Measurements from ENCODE around the gene WNT5B.
A peak's percentile ranks its signal among the peaks of the same experiment; 100 is the strongest.

Gene WNT5B

DNA sequence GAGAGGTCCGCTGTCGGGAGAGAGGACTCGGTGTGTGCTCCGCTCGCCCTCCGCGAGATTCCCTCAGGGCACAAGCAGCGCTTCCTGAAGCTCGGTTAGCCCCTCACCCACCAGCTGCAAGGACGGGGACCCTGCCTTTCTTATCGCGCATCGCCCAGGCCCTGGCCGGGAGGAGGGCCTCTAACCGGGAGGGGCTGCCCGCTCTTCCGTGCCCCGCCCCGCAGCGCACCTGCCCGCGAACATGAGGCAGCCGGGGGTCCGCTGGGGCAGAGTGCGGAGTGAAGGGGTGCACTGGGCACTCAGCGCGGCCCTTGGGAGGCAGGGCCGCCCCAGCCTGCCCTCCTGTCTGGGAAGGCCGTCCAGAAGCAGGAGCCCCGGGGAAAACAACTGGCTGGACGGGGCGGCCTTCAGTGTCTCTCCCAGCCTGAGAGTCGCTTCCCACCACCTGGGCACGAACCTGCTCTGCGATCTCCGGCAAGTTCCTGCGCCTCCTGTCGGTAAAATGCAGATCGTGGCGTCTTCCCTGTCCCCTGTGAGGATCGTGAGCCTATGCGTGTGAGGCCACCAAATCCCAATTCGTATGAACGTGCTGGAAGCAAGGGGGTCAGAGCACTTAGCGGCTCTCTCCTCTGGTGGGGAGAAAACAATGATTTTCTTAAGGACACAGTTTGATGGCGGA, 33.9 kb downstream of the WNT5B start:
- DNase-seq (ENCODE audit: low spot score), result no peak
- peaks cover 1% of the 10 kb centered on the region for H3K36me3 Mint-ChIP-seq (ENCODE audit: low read depth)

GRCh38 chr12:1663440-1664132, 34.6 kb downstream of the WNT5B start:
- H3K36me3 Mint-ChIP-seq (ENCODE audit: low read depth), result peaks cover 3% of the 10 kb centered on the region
- no peak for DNase-seq (ENCODE audit: low spot score)
- peak overlapping the region; percentile 59 for H3K27ac Mint-ChIP-seq
- H3K27me3 Mint-ChIP-seq (ENCODE audit: low read depth), result no peaks in the 10 kb centered on the region
- peaks cover 39% of the 10 kb centered on the region for H3K4me1 Mint-ChIP-seq (ENCODE audit: low read depth)
- H3K4me3 Mint-ChIP-seq, result peak overlapping the region; percentile 83
- no peaks in the 10 kb centered on the region for H3K9me3 Mint-ChIP-seq

More for the DNA sequence above, 33.9 kb downstream of the WNT5B start:
- Mint-ChIP-seq H3K4me3 (peak overlapping the region; percentile 83), H3K27me3 (ENCODE audit: low read depth) (no peaks in the 10 kb centered on the region), H3K9me3 (no peaks in the 10 kb centered on the region), H3K27ac (peak overlapping the region; percentile 78), H3K4me1 (ENCODE audit: low read depth) (peaks cover 36% of the 10 kb centered on the region)

DNA sequence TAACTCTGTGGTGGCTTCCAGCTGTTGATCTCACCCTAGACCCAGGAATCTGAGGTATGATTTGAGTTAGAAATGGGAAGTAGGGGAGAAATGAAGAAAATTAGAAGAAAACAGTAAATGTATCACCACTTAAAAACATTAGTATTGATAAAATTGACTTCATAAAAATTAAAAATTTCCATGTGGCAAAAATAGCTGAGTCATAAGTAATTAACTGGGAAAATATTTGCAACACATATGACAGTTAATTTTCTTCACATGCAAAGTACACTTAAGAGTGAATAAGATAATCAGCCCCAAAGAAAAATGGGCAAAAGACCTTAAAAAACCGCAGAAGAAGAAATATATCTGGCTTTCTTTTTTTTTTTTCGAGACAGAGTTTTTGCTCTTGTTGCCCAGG, 36.3 kb downstream of the WNT5B start:
- no peak for DNase-seq (ENCODE audit: low spot score)
- Mint-ChIP-seq H3K27me3 (ENCODE audit: low read depth) (no peaks in the 10 kb centered on the region), H3K4me3 (peak overlapping the region; percentile 47), H3K4me1 (ENCODE audit: low read depth) (peaks cover 46% of the 10 kb centered on the region), H3K9me3 (no peaks in the 10 kb centered on the region), H3K36me3 (ENCODE audit: low read depth) (peaks cover 3% of the 10 kb centered on the region), H3K27ac (peak overlapping the region; percentile 70)

DNA sequence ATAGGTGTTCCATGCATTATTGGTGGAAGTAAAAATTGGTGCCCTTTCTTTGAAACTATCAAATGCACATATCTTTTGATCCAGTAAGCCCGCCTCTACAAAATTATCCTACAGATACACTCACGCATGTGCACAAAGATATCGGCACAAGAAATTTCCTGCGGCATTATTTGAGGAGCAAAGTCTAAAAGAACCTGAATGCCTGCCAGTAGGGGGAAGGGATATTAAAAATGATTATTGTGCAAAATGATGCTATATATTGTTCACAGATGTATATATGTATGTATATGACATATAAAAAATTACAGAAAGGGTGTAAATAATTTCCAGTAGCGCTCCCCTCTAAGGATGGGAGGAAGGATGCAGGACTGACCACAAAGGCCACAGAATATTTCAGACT, 37.2 kb downstream of the WNT5B start:
- no peaks in the 10 kb centered on the region for H3K9me3 Mint-ChIP-seq
- peaks cover 3% of the 10 kb centered on the region for H3K36me3 Mint-ChIP-seq (ENCODE audit: low read depth)
- no peaks in the 10 kb centered on the region for H3K27me3 Mint-ChIP-seq (ENCODE audit: low read depth)
- no peak overlapping the region for H3K4me3 Mint-ChIP-seq
- no peak for DNase-seq (ENCODE audit: low spot score)
- H3K27ac Mint-ChIP-seq, result no peak overlapping the region
- H3K4me1 Mint-ChIP-seq (ENCODE audit: low read depth), result peaks cover 47% of the 10 kb centered on the region

DNA sequence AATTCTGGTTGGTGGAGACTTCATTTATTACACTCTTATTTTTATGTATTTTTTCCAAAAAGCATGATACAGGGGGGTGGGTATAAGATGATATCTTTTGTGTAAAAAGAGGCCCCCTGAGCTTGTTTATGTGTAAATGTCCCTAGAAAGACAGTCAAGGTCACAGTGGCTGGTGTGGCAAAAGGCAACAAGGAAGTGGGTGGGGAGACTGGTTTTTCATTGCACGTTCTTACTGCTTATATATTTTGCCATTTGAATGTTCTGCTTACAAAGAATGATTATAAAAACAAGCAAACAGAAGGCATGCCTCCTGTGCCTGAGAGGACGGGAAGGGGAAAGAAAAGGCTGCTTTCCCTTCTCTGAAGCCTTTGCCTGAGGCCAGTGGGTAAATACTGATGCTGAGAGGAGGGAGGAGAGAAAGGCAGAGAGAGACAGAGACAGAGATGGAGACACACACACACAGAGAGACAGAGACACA, 37.7 kb downstream of the WNT5B start:
- Mint-ChIP-seq H3K9me3 (no peaks in the 10 kb centered on the region), H3K27me3 (ENCODE audit: low read depth) (no peaks in the 10 kb centered on the region), H3K4me3 (peak overlapping the region; percentile 67), H3K27ac (peak overlapping the region; percentile 85), H3K4me1 (ENCODE audit: low read depth) (peaks cover 47% of the 10 kb centered on the region), H3K36me3 (ENCODE audit: low read depth) (peaks cover 3% of the 10 kb centered on the region)
- no peak for DNase-seq (ENCODE audit: low spot score)

DNA sequence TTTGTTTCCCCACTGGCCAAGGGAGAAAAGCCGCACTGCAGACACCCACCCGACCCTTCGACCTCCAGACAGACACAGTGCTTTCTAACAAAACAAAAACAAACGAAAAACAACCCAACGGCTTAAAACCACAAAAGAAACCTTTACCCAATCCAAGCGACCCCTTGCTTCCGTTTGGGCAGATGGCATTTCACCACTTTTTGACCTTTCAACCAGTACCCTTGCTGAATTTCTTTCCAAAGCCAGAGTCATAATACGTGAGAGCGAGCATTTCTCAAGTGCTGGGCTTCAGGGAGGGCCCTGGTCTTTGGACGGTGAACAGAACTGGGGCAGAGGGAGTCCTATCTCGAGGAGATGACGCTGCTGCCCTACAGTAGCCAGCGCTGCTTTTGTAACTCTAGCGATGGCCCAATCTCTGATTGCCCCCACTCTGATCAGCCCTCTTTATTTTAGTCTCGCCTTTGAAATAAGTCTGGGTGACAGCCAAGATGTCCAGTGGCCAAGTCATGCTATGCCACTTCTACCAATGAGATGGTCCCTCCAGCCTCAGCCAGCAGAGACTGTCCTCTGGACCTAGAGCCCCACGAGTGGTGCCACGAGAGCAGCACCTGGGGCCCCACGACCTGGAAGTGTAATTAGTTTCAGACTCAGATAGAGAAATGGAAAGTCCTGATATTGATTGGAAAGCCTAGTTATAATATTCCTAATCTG, 40.0 kb downstream of the WNT5B start:
- no peak for DNase-seq (ENCODE audit: low spot score)
- Mint-ChIP-seq H3K9me3 (no peaks in the 10 kb centered on the region), H3K27me3 (ENCODE audit: low read depth) (no peaks in the 10 kb centered on the region), H3K4me3 (peak overlapping the region; percentile 42), H3K36me3 (ENCODE audit: low read depth) (peaks cover 2% of the 10 kb centered on the region), H3K4me1 (ENCODE audit: low read depth) (peaks cover 40% of the 10 kb centered on the region), H3K27ac (peak overlapping the region; percentile 22)

DNA sequence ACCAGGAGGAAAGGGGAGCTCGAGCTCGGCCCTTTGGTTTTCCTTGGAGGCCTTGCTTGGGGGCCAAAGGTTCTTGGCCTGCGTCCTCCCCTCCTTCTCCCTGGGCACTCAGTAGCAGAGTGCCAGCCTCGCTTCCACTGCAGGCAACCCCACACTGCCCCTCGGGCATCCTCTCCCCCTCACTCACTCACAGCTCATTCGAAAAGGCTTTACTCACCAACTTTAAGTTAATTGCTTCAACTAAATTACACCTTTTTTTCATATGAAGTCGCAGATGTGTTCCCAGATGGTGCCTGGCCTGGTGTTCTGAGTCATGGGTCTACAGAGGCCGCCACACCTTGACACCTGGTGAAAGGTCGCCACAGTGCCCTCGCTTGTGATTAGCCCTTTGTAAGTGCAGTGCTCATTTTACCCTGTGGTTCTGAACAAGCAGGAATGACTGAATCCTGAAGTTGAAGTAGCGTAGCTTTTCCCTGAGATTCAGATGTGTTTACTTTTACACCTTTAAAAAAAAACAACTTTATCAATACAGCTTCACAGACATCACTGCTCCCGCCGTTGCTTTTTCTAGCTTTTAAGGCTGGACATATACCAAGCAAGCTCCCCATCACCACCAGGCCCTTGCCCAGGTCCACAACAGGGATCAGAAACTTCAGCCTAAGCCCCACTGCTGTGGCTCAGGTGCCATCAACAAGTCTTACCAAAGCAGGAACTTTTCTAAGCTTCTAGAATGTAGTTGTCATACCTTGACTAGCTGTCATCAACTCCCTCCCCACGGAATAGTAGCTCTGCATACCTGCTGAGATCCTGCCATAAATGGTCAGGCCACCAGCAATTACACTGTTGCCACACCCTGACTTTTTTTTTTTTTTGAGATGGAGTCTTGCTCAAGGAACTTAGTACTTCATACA, 41.6 kb downstream of the WNT5B start:
- H3K27me3 Mint-ChIP-seq (ENCODE audit: low read depth), result no peaks in the 10 kb centered on the region
- no peak overlapping the region for H3K27ac Mint-ChIP-seq
- H3K9me3 Mint-ChIP-seq, result no peaks in the 10 kb centered on the region
- H3K4me1 Mint-ChIP-seq (ENCODE audit: low read depth), result peaks cover 32% of the 10 kb centered on the region
- H3K4me3 Mint-ChIP-seq, result no peak overlapping the region
- H3K36me3 Mint-ChIP-seq (ENCODE audit: low read depth), result peaks cover 2% of the 10 kb centered on the region
- no peak for DNase-seq (ENCODE audit: low spot score)

GRCh38 chr12:1676043-1676442, 47.0 kb downstream of the WNT5B start:
- H3K27ac Mint-ChIP-seq, result no peak overlapping the region

DNA sequence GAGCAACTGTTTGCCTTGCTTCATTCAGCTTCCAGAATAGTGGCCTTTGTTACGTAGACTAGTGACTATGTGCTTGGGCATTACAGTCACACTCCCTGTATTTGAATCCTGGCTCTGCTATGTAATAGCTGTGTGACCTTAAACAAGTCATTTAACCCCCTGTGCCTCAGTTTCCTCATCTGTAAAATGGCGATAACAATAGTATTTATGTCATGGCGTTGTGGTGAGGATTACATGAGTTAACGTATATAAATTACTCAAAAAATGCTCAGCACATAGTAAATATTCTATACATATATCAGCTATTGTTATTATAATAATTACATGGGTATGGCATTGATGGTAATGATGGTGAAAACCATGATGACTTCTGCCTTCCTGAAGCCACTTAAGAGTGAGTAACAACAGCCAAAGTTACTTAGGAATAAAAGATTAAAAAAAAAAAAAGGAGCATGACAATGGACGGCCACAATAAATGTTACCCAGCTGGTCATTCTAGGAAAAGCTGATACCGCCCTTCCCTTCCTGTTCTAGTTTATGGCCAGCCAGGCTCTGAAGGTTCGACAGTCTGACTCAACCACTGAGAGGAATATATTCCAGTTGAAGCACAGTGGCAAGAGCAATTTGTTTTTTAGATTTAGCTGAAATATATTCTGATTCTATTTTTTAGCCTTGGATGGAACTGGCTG, 51.9 kb downstream of the WNT5B start:
- H3K4me1 Mint-ChIP-seq (ENCODE audit: low read depth), result no peaks in the 10 kb centered on the region
- H3K4me3 Mint-ChIP-seq, result no peak overlapping the region
- peaks cover 21% of the 10 kb centered on the region for H3K27me3 Mint-ChIP-seq (ENCODE audit: low read depth)
- no peaks in the 10 kb centered on the region for H3K36me3 Mint-ChIP-seq (ENCODE audit: low read depth)
- no peak for DNase-seq (ENCODE audit: low spot score)
- no peaks in the 10 kb centered on the region for H3K9me3 Mint-ChIP-seq
- H3K27ac Mint-ChIP-seq, result no peak overlapping the region

More at GRCh38 chr12:1676043-1676442, 47.0 kb downstream of the WNT5B start:
- Mint-ChIP-seq H3K36me3 (ENCODE audit: low read depth) (no peaks in the 10 kb centered on the region), H3K27me3 (ENCODE audit: low read depth) (peaks cover 9% of the 10 kb centered on the region), H3K4me3 (no peak overlapping the region), H3K4me1 (ENCODE audit: low read depth) (peaks cover 2% of the 10 kb centered on the region), H3K9me3 (no peaks in the 10 kb centered on the region)
- DNase-seq (ENCODE audit: low spot score), result no peak

DNA sequence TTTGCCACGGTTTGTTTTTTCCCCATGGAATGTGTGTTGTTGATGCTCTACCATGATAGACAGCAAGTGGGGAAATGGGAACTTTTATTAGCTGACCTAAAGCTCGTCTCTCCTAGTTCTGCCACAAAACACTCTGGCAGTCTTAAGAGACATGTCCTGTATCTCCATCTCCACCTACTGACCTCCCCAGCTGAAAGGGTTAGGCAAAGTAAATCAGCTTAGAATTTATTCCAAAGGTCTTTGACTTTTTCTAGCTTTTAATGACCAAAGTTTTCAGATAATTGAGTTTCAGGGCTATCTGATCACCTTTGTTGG, 52.4 kb downstream of the WNT5B start:
- no peak for DNase-seq (ENCODE audit: low spot score)
- Mint-ChIP-seq H3K27me3 (ENCODE audit: low read depth) (peaks cover 21% of the 10 kb centered on the region), H3K4me1 (ENCODE audit: low read depth) (no peaks in the 10 kb centered on the region), H3K27ac (no peak overlapping the region), H3K9me3 (no peaks in the 10 kb centered on the region), H3K4me3 (no peak overlapping the region), H3K36me3 (ENCODE audit: low read depth) (no peaks in the 10 kb centered on the region)

GRCh38 chr12:1688086-1688710, 59.2 kb downstream of the WNT5B start:
- Mint-ChIP-seq H3K36me3 (ENCODE audit: low read depth) (peaks cover 5% of the 10 kb centered on the region), H3K27me3 (ENCODE audit: low read depth) (peaks cover 18% of the 10 kb centered on the region), H3K4me1 (ENCODE audit: low read depth) (peaks cover 26% of the 10 kb centered on the region), H3K27ac (no peak overlapping the region), H3K9me3 (no peaks in the 10 kb centered on the region), H3K4me3 (no peak overlapping the region)
- no peak for DNase-seq (ENCODE audit: low spot score)

DNA sequence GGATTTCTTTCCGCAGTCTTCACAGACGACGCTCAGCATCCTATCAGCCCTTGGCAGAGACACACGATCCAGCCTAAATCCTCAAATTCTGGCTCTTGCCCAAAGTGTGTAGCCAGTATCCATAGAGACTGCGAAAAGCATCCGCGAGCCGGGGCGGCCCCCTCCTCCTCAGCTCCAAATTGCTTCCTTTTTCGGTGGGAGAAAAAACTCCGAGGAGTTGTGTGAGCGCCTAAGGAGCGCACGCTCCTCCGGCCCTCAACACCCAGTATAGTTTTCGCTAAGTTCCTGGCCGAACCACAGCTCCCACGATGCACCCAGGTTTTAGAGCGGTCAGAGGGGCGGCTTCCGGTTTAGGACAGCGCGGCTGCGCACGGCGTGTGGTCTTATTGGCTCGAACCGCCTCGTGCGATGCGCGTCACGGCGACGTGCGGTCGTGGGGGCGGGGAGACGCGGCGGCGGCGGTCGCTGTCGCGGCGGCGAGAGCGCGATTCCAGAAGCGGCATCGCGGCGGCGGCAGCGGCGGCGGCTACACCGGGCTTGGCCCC, 61.6 kb downstream of the WNT5B start, which contains the start of gene ADIPOR2:
TSS of gene ADIPOR2 (plus strand) at position 493 of the 545 bp plus-strand sequence. CDS start 63,274 bp downstream, outside the sequence.
- Mint-ChIP-seq H3K27me3 (ENCODE audit: low read depth) (peaks cover 11% of the 10 kb centered on the region), H3K27ac (peak within 1 kb of the TSS; percentile 94)

More for the DNA sequence above, 61.6 kb downstream of the WNT5B start, which contains the start of gene ADIPOR2:
- Mint-ChIP-seq H3K4me3 (peak within 1 kb of the TSS; percentile 98), H3K36me3 (ENCODE audit: low read depth) (peaks cover 13% of the 10 kb centered on the region), H3K9me3 (no peaks in the 10 kb centered on the region), H3K4me1 (ENCODE audit: low read depth) (peaks cover 30% of the 10 kb centered on the region)
- peak; percentile 96 for DNase-seq (ENCODE audit: low spot score)

All from T-helper 2 cell treated with Interferon-gamma antibody and Interleukin-4, amounts not matched to agents 5 μg/mL and 100 μg/mL, for 36 hours (primary cell).